RWPE1 (cell line): ENCODE results near the gene ALDH8A1.

ENCODE experiments used
- CTCF ChIA-PET: fragments of 350-600 bp; sonication (Branson Sonifier 250); formaldehyde crosslinking; extraction: SDS; loops from one replicate; lab custom pipeline; 2021; lab: Yijun Ruan, JAX
- POLR2A ChIA-PET: fragments of 400-600 bp; formaldehyde crosslinking; extraction: SDS; loops from one replicate; lab custom pipeline; 2020; ENCODE audit warnings: antibody characterized with exemption; ENCODE audit not compliant: low non-redundant PET; lab: Yijun Ruan, JAX
- DNase-seq: peaks from one replicate; pipeline ENCODE4 v3.0.0; 2012; ENCODE audit warnings: low spot score
- H3K27ac ChIP-seq: fragments of 450-650 bp; 2 replicates; pipeline ENCODE4 v1.5.1; 2017
- CTCF ChIP-seq: fragments of 450-650 bp; conservative IDR thresholded peaks from 2 replicates; pipeline ENCODE4 v1.5.1; 2017; ENCODE audit warnings: low read depth, mild to moderate bottlenecking

Gene ALDH8A1

GRCh38 chr6:134956676-134957075, 6.8 kb upstream of the ALDH8A1 start:
- DNase-seq: no peak
- ChIA-PET POLR2A (no interaction called here), CTCF (no interaction called here)
- no peak for TF ChIP-seq CTCF
- no peak overlapping the region for H3K27ac ChIP-seq

- no peak overlapping the region for H3K27ac ChIP-seq
- CTCF ChIA-PET: no interaction called here
- TF ChIP-seq CTCF: no peak
- no peak for DNase-seq
- POLR2A ChIA-PET: interaction anchor here (0.7 kb wide), 1 partner anchor 785 kb away, joined by 3 read pairs; no protein-coding TSS in a partner anchor
Measured at GRCh38 chr6:134956032-134956431, 6.1 kb upstream of the ALDH8A1 start.

- DNase-seq: no peak
- ChIA-PET CTCF (no interaction called here), POLR2A (no interaction called here)
- H3K27ac ChIP-seq: no peak overlapping the region
- no peak for TF ChIP-seq CTCF
Measured at GRCh38 chr6:134954272-134955000, 4.5 kb upstream of the ALDH8A1 start.

- POLR2A ChIA-PET: no interaction called here
- CTCF ChIA-PET: no interaction called here
- no peak for DNase-seq
- H3K27ac ChIP-seq: no peak overlapping the region
- no peak for TF ChIP-seq CTCF
Measured at GRCh38 chr6:134951494-134952263, 1.8 kb upstream of the ALDH8A1 start.

GRCh38 chr6:134950482-134950881, 581 bp upstream of the ALDH8A1 start:
- TF ChIP-seq CTCF: no peak
- ChIA-PET CTCF (interaction anchor here (0.6 kb wide), 1 partner anchor 148 kb away, joined by 3 read pairs; no protein-coding TSS in a partner anchor), POLR2A (no interaction called here)
- H3K27ac ChIP-seq: no peak overlapping the region
- DNase-seq: no peak

- no peak for TF ChIP-seq CTCF
- ChIA-PET CTCF (interaction anchor here (0.6 to 0.7 kb wide), 2 partner anchors 49 to 330 kb away, joined by 3 read pairs; no protein-coding TSS in a partner anchor), POLR2A (no interaction called here)
- no peak overlapping the region for H3K27ac ChIP-seq
- no peak for DNase-seq
Measured at GRCh38 chr6:134948691-134949090, 1.2 kb downstream of the ALDH8A1 start.
